HCT116 (cell line): Measurements from ENCODE around the gene CFAP57. TPM values are rescaled to one million over a fixed set of nuclear protein-coding genes. Genes with fewer than 3 reads are reported as not detected.

Source experiments
- ATAC-seq: fragments of 200-7000 bp; cut with Tn5 transposase; 2 replicates; pipeline ENCODE4 v1.9.1; 2020; ENCODE audit warnings: mild to moderate bottlenecking, moderate library complexity
- BruUV-seq: library from RNA; stranded (reverse); fragments of 400-500 nt; replicated peaks from 2 replicates; lab custom pipeline; 2021; lab: Mats Ljungman, UMichigan
- CTCF ChIA-PET: fragments of 300-600 bp; sonication (Branson Sonifier 250); formaldehyde crosslinking; loops from one replicate; lab custom pipeline; 2021; ENCODE audit warnings: antibody characterized with exemption; lab: Charles Lee
- POLR2A ChIA-PET: fragments of 300-600, 350-600 bp; sonication (Branson Sonifier 250); formaldehyde crosslinking; loops from one replicate; lab custom pipeline; 2021; ENCODE audit warnings: antibody characterized with exemption; lab: Charles Lee
- RAD21 ChIA-PET, 2 experiments: fragments of 300-600 bp; sonication (Branson Sonifier 250); formaldehyde crosslinking; loops; one replicate each; lab custom pipeline; 2023; ENCODE audit warnings: low total read pairs in 2 of 2; ENCODE audit not compliant: uncharacterized antibody in 2 of 2, unreplicated experiment in 2 of 2, low non-redundant PET in 1 of 2; lab: Charles Lee
- DNase-seq: peaks from one replicate; pipeline ENCODE4 v3.0.0-alpha.2; 2010; ENCODE audit warnings: low read depth, low spot score
- H2AFZ ChIP-seq: fragments of 200-600 bp; shearing (Covaris generic), sonication (generic); 2 replicates; pipeline ENCODE4 v1.6.1; 2017; ENCODE audit warnings: low read depth, mixed run types, mixed read lengths, antibody characterized with exemption, low read length; ENCODE audit not compliant: poor library complexity, severe bottlenecking
- H3K27ac ChIP-seq: 2 replicates; pipeline ENCODE4 v1.5.1; 2012; ENCODE audit warnings: low read depth, low read length
- H3K27me3 ChIP-seq: fragments of 200-600 bp; sonication (generic); 2 replicates; pipeline ENCODE4 v1.6.1; 2016; ENCODE audit warnings: mixed run types, low read length, mixed read lengths; ENCODE audit not compliant: insufficient read depth
- H3K36me3 ChIP-seq, 2 experiments: fragments of 200-500 bp in 1 of 2; fragments of 200-600 bp in 1 of 2; sonication (Bioruptor generic) in 1 of 2; sonication (generic) in 1 of 2; 2 replicates each; pipeline versions ENCODE4 v1.5.1 to v1.6.1; 2014 to 2016; ENCODE audit warnings: low read length in 2 of 2, inconsistent platforms in 1 of 2, mixed read lengths in 1 of 2, mixed run types in 1 of 2; ENCODE audit not compliant: insufficient read depth in 2 of 2, control insufficient read depth in 1 of 2
- H3K4me1 ChIP-seq, 2 experiments: fragments of 200-600 bp in 1 of 2; sonication (generic) in 1 of 2; 2 replicates each; pipeline versions ENCODE4 v1.5.1 to v1.6.1; 2012 to 2017; ENCODE audit warnings: low read length in 2 of 2, inconsistent platforms in 1 of 2, mild to moderate bottlenecking in 1 of 2, mixed read lengths in 1 of 2, mixed run types in 1 of 2, moderate library complexity in 1 of 2; ENCODE audit not compliant: insufficient read depth in 2 of 2, control insufficient read depth in 1 of 2
- H3K4me2 ChIP-seq: fragments of 200-600 bp; sonication (generic); 2 replicates; pipeline ENCODE4 v1.6.1; 2017; ENCODE audit warnings: mixed run types, low read length, mixed read lengths
- H3K4me3 ChIP-seq, 2 experiments: fragments of 200-600 bp in 1 of 2; sonication (generic) in 1 of 2; replicated peaks in 1 of 2; 2 replicates each; pipeline ENCODE4 v1.5.1; 2011 to 2016; ENCODE audit warnings: low read length in 2 of 2, control low read depth in 1 of 2, low read depth in 1 of 2, mild to moderate bottlenecking in 1 of 2, mixed read lengths in 1 of 2, mixed run types in 1 of 2
- H3K79me2 ChIP-seq: fragments of 200-600 bp; sonication (generic); 2 replicates; pipeline ENCODE4 v1.6.1; 2017; ENCODE audit warnings: mild to moderate bottlenecking, mixed run types, low read length, moderate library complexity, mixed read lengths; ENCODE audit not compliant: insufficient read depth
- H3K9ac ChIP-seq: fragments of 200-600 bp; sonication (generic); 2 replicates; pipeline ENCODE4 v1.6.1; 2016; ENCODE audit warnings: low read length, mixed read lengths
- H3K9me2 ChIP-seq: fragments of 200-600 bp; sonication (generic), shearing (Covaris generic); 2 replicates; pipeline ENCODE4 v1.6.1; 2017; ENCODE audit warnings: mixed run types, mild to moderate bottlenecking, moderate library complexity; ENCODE audit not compliant: insufficient read depth
- H3K9me3 ChIP-seq, 2 experiments: fragments of 200-500 bp in 1 of 2; fragments of 200-600 bp in 1 of 2; sonication (Bioruptor generic) in 1 of 2; sonication (generic) in 1 of 2; 2 replicates each; pipeline ENCODE4 v1.6.1; 2014 to 2017; ENCODE audit warnings: low read length in 2 of 2, mixed read lengths in 2 of 2, inconsistent platforms in 1 of 2, low read depth in 1 of 2, mild to moderate bottlenecking in 1 of 2, mixed run types in 1 of 2, moderate library complexity in 1 of 2; ENCODE audit not compliant: control insufficient read depth in 1 of 2, insufficient read depth in 1 of 2
- H4K20me1 ChIP-seq: fragments of 200-600 bp; sonication (generic), shearing (Covaris generic); 2 replicates; pipeline ENCODE4 v1.6.1; 2017; ENCODE audit warnings: mixed run types, mild to moderate bottlenecking, moderate library complexity; ENCODE audit not compliant: insufficient read depth
- EGR1 ChIP-seq: IDR thresholded peaks from 2 replicates; pipeline ENCODE4 v1.6.1; 2012; ENCODE audit warnings: low read depth
- ELF1 ChIP-seq: IDR thresholded peaks from 2 replicates; pipeline ENCODE4 v1.6.1; 2012; ENCODE audit warnings: low read depth, borderline replicate concordance
- JUND ChIP-seq: IDR thresholded peaks from 2 replicates; pipeline ENCODE4 v1.6.1; 2012
- POLR2AphosphoS5 ChIP-seq: IDR thresholded peaks from 2 replicates; pipeline ENCODE4 v1.6.1; 2011; ENCODE audit warnings: mild to moderate bottlenecking, low read depth, low read length, moderate library complexity
- RAD21 ChIP-seq: IDR thresholded peaks from 2 replicates; pipeline ENCODE4 v1.6.1; 2012; ENCODE audit warnings: low read depth, mild to moderate bottlenecking
- SRF ChIP-seq: IDR thresholded peaks from 2 replicates; pipeline ENCODE4 v1.6.1; 2012; ENCODE audit warnings: low read depth
- TCF7L2 ChIP-seq: IDR thresholded peaks from 2 replicates; pipeline ENCODE4 v1.7.0; 2011; ENCODE audit warnings: borderline replicate concordance, inconsistent platforms; ENCODE audit not compliant: insufficient read depth, insufficient read length; ENCODE audit errors: extremely low read depth
- YY1 ChIP-seq: IDR thresholded peaks from 2 replicates; pipeline ENCODE4 v1.6.1; 2011; ENCODE audit warnings: low read length, low read depth, moderate library complexity, mild to moderate bottlenecking; ENCODE audit not compliant: insufficient replicate concordance; ENCODE audit errors: extremely low read depth
- ZFX ChIP-seq: fragments of 450-650 bp; IDR thresholded peaks from 2 replicates; pipeline ENCODE4 v1.6.1; 2017
- ZNF274 ChIP-seq: fragments of 200-500 bp; sonication (Bioruptor generic); IDR thresholded peaks from 2 replicates; pipeline ENCODE4 v1.6.1; 2014; ENCODE audit warnings: mild to moderate bottlenecking, low read depth, low read length, inconsistent platforms
- intact Hi-C: fragments of 100-400 bp; cut with micrococcal nuclease; formaldehyde crosslinking; loops from 2 replicates; pipeline ENCODE4 v1.10.0; 2022
- total RNA-seq: library from RNA; stranded (reverse); gene quantifications from one replicate; pipeline ENCODE4 v1.2.1, GENCODE V29; 2021; ENCODE audit not compliant: unreplicated experiment
- TF ChIP-seq, protein P1 (sequence below): IDR thresholded peaks from 2 replicates; pipeline ENCODE4 v1.6.1; 2011; ENCODE audit warnings: mild to moderate bottlenecking, low read length, moderate library complexity; ENCODE audit not compliant: insufficient replicate concordance; ENCODE audit errors: extremely low read depth
- TF ChIP-seq, protein P2 (sequence below): IDR thresholded peaks from 2 replicates; pipeline ENCODE4 v1.6.1; 2012
- TF ChIP-seq, protein P3 (sequence below), 3 experiments: fragments of 200-600 bp in 1 of 3; sonication (generic) in 1 of 3; IDR thresholded peaks in 2 of 3; conservative IDR thresholded peaks in 1 of 3; 2 replicates each; pipeline ENCODE4 v1.5.1; 2012 to 2017; ENCODE audit warnings: low read depth in 2 of 3, low read length in 2 of 3, antibody characterized with exemption in 1 of 3, borderline replicate concordance in 1 of 3, control low read depth in 1 of 3, mild to moderate bottlenecking in 1 of 3, mixed read lengths in 1 of 3, mixed run types in 1 of 3, moderate library complexity in 1 of 3; ENCODE audit not compliant: insufficient read depth in 1 of 3
- TF ChIP-seq, protein P4 (sequence below): IDR thresholded peaks from 2 replicates; pipeline ENCODE4 v1.6.1; 2012; ENCODE audit warnings: low read depth

CFAP57 gene
- total RNA-seq, 1 experiment from 2014 or later, result 0.49 TPM

DNA sequence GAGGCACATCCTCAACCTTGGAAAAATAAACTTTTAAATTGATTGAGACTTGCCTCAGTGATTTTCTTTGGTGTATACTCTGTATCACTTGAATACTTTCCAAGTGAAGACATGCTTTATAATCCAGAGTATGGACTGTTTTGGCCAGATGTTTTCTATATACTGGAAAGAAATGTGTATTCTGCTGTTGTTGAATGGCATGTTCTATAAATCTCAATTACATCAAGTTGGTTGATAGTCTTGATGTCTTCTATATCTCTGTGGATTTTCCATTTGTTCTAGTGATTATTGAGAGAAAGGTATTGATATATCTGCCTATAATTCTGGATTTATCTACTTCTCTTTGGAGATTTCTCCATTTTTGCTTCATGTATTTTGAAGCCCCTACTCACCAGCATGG, 37.5 kb upstream of the CFAP57 start:
- no peak for DNase-seq
- no peaks in the 10 kb centered on the region for H3K79me2 ChIP-seq
- TF ChIP-seq ELF1 (no peak), SRF (no peak), ZFX (no peak), YY1 (no peak), RAD21 (no peak), ZNF274 (no peak), JUND (no peak), POLR2AphosphoS5 (no peak), TCF7L2 (no peak), EGR1 (no peak)
- TF ChIP-seq, protein P1, sequence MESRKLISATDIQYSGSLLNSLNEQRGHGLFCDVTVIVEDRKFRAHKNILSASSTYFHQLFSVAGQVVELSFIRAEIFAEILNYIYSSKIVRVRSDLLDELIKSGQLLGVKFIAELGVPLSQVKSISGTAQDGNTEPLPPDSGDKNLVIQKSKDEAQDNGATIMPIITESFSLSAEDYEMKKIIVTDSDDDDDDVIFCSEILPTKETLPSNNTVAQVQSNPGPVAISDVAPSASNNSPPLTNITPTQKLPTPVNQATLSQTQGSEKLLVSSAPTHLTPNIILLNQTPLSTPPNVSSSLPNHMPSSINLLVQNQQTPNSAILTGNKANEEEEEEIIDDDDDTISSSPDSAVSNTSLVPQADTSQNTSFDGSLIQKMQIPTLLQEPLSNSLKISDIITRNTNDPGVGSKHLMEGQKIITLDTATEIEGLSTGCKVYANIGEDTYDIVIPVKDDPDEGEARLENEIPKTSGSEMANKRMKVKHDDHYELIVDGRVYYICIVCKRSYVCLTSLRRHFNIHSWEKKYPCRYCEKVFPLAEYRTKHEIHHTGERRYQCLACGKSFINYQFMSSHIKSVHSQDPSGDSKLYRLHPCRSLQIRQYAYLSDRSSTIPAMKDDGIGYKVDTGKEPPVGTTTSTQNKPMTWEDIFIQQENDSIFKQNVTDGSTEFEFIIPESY, result no peak
- TF ChIP-seq, protein P2, sequence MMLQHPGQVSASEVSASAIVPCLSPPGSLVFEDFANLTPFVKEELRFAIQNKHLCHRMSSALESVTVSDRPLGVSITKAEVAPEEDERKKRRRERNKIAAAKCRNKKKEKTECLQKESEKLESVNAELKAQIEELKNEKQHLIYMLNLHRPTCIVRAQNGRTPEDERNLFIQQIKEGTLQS, result no peak
- TF ChIP-seq, protein P3, sequence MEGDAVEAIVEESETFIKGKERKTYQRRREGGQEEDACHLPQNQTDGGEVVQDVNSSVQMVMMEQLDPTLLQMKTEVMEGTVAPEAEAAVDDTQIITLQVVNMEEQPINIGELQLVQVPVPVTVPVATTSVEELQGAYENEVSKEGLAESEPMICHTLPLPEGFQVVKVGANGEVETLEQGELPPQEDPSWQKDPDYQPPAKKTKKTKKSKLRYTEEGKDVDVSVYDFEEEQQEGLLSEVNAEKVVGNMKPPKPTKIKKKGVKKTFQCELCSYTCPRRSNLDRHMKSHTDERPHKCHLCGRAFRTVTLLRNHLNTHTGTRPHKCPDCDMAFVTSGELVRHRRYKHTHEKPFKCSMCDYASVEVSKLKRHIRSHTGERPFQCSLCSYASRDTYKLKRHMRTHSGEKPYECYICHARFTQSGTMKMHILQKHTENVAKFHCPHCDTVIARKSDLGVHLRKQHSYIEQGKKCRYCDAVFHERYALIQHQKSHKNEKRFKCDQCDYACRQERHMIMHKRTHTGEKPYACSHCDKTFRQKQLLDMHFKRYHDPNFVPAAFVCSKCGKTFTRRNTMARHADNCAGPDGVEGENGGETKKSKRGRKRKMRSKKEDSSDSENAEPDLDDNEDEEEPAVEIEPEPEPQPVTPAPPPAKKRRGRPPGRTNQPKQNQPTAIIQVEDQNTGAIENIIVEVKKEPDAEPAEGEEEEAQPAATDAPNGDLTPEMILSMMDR (IDR thresholded peaks at IDR 0.05 in 2 of 3, conservative IDR thresholded peaks at IDR 0.05 in 1 of 3; ENCODE audit: borderline replicate concordance in 1 of 3, insufficient read depth in 1 of 3, low read depth in 2 of 3, low read length in 2 of 3), result no peak
- TF ChIP-seq, protein P4, sequence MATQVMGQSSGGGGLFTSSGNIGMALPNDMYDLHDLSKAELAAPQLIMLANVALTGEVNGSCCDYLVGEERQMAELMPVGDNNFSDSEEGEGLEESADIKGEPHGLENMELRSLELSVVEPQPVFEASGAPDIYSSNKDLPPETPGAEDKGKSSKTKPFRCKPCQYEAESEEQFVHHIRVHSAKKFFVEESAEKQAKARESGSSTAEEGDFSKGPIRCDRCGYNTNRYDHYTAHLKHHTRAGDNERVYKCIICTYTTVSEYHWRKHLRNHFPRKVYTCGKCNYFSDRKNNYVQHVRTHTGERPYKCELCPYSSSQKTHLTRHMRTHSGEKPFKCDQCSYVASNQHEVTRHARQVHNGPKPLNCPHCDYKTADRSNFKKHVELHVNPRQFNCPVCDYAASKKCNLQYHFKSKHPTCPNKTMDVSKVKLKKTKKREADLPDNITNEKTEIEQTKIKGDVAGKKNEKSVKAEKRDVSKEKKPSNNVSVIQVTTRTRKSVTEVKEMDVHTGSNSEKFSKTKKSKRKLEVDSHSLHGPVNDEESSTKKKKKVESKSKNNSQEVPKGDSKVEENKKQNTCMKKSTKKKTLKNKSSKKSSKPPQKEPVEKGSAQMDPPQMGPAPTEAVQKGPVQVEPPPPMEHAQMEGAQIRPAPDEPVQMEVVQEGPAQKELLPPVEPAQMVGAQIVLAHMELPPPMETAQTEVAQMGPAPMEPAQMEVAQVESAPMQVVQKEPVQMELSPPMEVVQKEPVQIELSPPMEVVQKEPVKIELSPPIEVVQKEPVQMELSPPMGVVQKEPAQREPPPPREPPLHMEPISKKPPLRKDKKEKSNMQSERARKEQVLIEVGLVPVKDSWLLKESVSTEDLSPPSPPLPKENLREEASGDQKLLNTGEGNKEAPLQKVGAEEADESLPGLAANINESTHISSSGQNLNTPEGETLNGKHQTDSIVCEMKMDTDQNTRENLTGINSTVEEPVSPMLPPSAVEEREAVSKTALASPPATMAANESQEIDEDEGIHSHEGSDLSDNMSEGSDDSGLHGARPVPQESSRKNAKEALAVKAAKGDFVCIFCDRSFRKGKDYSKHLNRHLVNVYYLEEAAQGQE, result no peak
- CTCF ChIA-PET, result no interaction called here
- no peaks in the 10 kb centered on the region for H3K9me2 ChIP-seq
- no peak overlapping the region for H2AFZ ChIP-seq
- H3K27me3 ChIP-seq, result no peaks in the 10 kb centered on the region
- H4K20me1 ChIP-seq, result no peaks in the 10 kb centered on the region
- POLR2A ChIA-PET, result no interaction called here
- no TSS peak for BruUV-seq
- no peaks in the 10 kb centered on the region for H3K9me3 ChIP-seq
- no peak overlapping the region for H3K9ac ChIP-seq
- H3K4me2 ChIP-seq, result no peak overlapping the region
- intact Hi-C loops, result no loop called here
- no peak overlapping the region for H3K27ac ChIP-seq
- peaks cover 0 to 10% of the 10 kb centered on the region in 2 experiments; a peak in 1 of 4 replicates for H3K4me1 ChIP-seq
- RAD21 ChIA-PET, result no interaction called here
- H3K4me3 ChIP-seq, result no peak overlapping the region
- H3K36me3 ChIP-seq, result no peaks in the 10 kb centered on the region
- ATAC-seq, result no peak
